GM23248 (cell line): Measurements from ENCODE around the gene GALNT18.

Source experiments
- EZH2 ChIP-seq: fragments of 200-600 bp; sonication (generic); IDR thresholded peaks from 2 replicates; pipeline ENCODE4 v1.6.1; 2018; ENCODE audit warnings: antibody characterized with exemption, mild to moderate bottlenecking; ENCODE audit not compliant: insufficient read depth, poor library complexity, severe bottlenecking
- EZH2phosphoT487 ChIP-seq: fragments of 200-600 bp; sonication (generic); IDR thresholded peaks from 2 replicates; pipeline ENCODE4 v1.6.1; 2018; ENCODE audit warnings: antibody characterized with exemption, moderate library complexity, mild to moderate bottlenecking, low read depth; ENCODE audit not compliant: insufficient read depth

- TF ChIP-seq EZH2 = no peak
- TF ChIP-seq EZH2phosphoT487 = no peak
Observed at GRCh38 chr11:11533057-11533456, 88.7 kb downstream of the GALNT18 start.
